WTC11 (cell line): ENCODE results near the gene APRT. TPM values are rescaled to one million over a fixed set of nuclear protein-coding genes. Genes with fewer than 3 reads are reported as not detected.
A peak's percentile ranks its signal among the peaks of the same experiment; 100 is the strongest.

Experiments used
- ARID4B ChIP-seq: sonication (generic); formaldehyde crosslinking; IDR thresholded peaks from 2 replicates; pipeline ENCODE4 v1.8.0; 2023; ENCODE audit warnings: missing genetic modification reagents, mild to moderate bottlenecking, borderline replicate concordance
- ELF4 ChIP-seq: sonication (generic); formaldehyde crosslinking; IDR thresholded peaks from 2 replicates; pipeline ENCODE4 v1.8.1; 2022; ENCODE audit warnings: low read depth, mild to moderate bottlenecking, moderate library complexity, missing genetic modification reagents
- EMX1 ChIP-seq: fragments of 250-450 bp; sonication (Bioruptor Pico); IDR thresholded peaks from 2 replicates; pipeline ENCODE4 v1.8.0; 2021; ENCODE audit warnings: mild to moderate bottlenecking
- GABPB1 ChIP-seq: sonication (generic); formaldehyde crosslinking; IDR thresholded peaks from 2 replicates; pipeline ENCODE4 v1.8.1; 2023; ENCODE audit warnings: mild to moderate bottlenecking, missing genetic modification reagents
- HMGA2 ChIP-seq: fragments of 250-450 bp; sonication (Bioruptor Pico); IDR thresholded peaks from 2 replicates; pipeline ENCODE4 v1.4.0; 2021; ENCODE audit warnings: mild to moderate bottlenecking, moderate library complexity
- JUN ChIP-seq: sonication (generic); formaldehyde crosslinking; IDR thresholded peaks from 2 replicates; pipeline ENCODE4 v1.8.0; 2023; ENCODE audit warnings: mild to moderate bottlenecking, missing genetic modification reagents
- NFE2L1 ChIP-seq: sonication (generic); formaldehyde crosslinking; IDR thresholded peaks from 2 replicates; pipeline ENCODE4 v1.8.1; 2023; ENCODE audit warnings: missing genetic modification reagents
- OVOL2 ChIP-seq: fragments of 250-450 bp; sonication (Bioruptor Pico); IDR thresholded peaks from 2 replicates; pipeline ENCODE4 v1.9.0; 2021; ENCODE audit warnings: mild to moderate bottlenecking, borderline replicate concordance
- SP1 ChIP-seq: sonication (generic); formaldehyde crosslinking; conservative IDR thresholded peaks from 2 replicates; pipeline ENCODE4 v1.8.1; 2022; ENCODE audit warnings: missing genetic modification reagents
- USF2 ChIP-seq: sonication (generic); formaldehyde crosslinking; IDR thresholded peaks from 2 replicates; pipeline ENCODE4 v1.8.1; 2023; ENCODE audit warnings: mild to moderate bottlenecking, missing genetic modification reagents, moderate library complexity
- ZBTB43 ChIP-seq: sonication (generic); formaldehyde crosslinking; IDR thresholded peaks from 2 replicates; pipeline ENCODE4 v1.8.1; 2023; ENCODE audit warnings: mild to moderate bottlenecking, missing genetic modification reagents
- ZNF423 ChIP-seq: fragments of 250-450 bp; sonication (Bioruptor Pico); IDR thresholded peaks from 2 replicates; pipeline ENCODE4 v2.1.2; 2022; ENCODE audit warnings: mild to moderate bottlenecking, moderate library complexity
- total RNA-seq: library from RNA; stranded (reverse); gene quantifications from 3 replicates; pipeline ENCODE4 v1.2.3, GENCODE V29; 2021
- TF ChIP-seq, protein P1 (sequence below): sonication (generic); formaldehyde crosslinking; IDR thresholded peaks from 2 replicates; pipeline ENCODE4 v1.8.0; 2022; ENCODE audit warnings: mild to moderate bottlenecking, missing genetic modification reagents
- TF ChIP-seq, protein P2 (sequence below): fragments of 250-450 bp; sonication (Bioruptor Pico); IDR thresholded peaks from 2 replicates; pipeline ENCODE4 v1.9.0; 2021; ENCODE audit warnings: mild to moderate bottlenecking, borderline replicate concordance
- TF ChIP-seq, protein P3 (sequence below): sonication (generic); formaldehyde crosslinking; conservative IDR thresholded peaks from 2 replicates; pipeline ENCODE4 v1.8.1; 2023; ENCODE audit warnings: mild to moderate bottlenecking, low read depth, missing genetic modification reagents, moderate library complexity
- TF ChIP-seq, protein P4 (sequence below): sonication (generic); formaldehyde crosslinking; IDR thresholded peaks from 2 replicates; pipeline ENCODE4 v1.8.1; 2023; ENCODE audit warnings: mild to moderate bottlenecking, missing genetic modification reagents, borderline replicate concordance

The APRT gene
- total RNA-seq, 1 experiment from 2014 or later, result 288 TPM

DNA sequence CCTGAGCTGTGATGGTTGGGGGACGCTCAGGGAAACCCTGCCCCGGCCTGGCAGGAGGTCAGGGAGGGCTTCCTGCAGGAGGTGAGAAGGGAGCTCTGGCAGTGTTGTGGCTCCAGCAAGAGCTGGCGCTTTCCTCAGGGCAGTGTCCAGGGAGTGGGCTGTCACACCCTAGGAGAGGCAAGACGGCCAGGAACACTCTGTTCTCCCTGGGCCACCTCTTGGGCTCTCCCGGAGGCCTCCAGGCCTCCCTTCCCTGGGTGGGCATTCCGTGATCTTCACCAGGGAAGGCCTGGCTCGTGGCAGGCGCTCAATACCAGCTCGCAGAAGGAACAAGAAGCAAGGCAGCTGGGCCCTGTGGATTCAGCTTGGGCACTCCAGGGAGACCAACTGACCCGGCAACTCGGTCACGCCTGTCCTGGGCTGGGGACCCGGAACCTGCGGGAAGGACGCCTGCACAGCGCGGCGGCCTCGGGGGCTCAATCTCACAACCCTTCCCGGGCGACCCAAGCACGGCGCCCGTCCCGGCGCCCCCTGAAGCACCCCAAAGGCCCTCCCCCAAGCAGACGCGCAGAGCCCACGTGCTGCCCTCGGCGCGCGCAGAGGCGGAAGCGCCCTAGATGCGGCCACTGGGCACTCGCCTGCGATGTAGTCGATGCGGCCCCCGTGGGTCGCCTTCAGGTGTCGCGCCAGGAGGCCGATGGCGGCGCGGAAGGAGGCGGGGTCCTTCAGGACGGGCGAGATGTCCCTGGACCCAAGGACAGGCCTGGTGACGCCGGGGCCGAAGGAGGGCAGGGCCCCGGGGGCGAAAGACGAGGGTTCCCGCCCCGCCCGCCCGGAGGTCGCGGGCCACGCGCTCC is 588 bp downstream of the APRT start (continued):
- TF ChIP-seq, protein P1, sequence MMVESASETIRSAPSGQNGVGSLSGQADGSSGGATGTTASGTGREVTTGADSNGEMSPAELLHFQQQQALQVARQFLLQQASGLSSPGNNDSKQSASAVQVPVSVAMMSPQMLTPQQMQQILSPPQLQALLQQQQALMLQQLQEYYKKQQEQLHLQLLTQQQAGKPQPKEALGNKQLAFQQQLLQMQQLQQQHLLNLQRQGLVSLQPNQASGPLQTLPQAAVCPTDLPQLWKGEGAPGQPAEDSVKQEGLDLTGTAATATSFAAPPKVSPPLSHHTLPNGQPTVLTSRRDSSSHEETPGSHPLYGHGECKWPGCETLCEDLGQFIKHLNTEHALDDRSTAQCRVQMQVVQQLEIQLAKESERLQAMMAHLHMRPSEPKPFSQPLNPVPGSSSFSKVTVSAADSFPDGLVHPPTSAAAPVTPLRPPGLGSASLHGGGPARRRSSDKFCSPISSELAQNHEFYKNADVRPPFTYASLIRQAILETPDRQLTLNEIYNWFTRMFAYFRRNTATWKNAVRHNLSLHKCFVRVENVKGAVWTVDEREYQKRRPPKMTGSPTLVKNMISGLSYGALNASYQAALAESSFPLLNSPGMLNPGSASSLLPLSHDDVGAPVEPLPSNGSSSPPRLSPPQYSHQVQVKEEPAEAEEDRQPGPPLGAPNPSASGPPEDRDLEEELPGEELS (CRISPR knock-in tag), result no peak
- TF ChIP-seq, protein P2, sequence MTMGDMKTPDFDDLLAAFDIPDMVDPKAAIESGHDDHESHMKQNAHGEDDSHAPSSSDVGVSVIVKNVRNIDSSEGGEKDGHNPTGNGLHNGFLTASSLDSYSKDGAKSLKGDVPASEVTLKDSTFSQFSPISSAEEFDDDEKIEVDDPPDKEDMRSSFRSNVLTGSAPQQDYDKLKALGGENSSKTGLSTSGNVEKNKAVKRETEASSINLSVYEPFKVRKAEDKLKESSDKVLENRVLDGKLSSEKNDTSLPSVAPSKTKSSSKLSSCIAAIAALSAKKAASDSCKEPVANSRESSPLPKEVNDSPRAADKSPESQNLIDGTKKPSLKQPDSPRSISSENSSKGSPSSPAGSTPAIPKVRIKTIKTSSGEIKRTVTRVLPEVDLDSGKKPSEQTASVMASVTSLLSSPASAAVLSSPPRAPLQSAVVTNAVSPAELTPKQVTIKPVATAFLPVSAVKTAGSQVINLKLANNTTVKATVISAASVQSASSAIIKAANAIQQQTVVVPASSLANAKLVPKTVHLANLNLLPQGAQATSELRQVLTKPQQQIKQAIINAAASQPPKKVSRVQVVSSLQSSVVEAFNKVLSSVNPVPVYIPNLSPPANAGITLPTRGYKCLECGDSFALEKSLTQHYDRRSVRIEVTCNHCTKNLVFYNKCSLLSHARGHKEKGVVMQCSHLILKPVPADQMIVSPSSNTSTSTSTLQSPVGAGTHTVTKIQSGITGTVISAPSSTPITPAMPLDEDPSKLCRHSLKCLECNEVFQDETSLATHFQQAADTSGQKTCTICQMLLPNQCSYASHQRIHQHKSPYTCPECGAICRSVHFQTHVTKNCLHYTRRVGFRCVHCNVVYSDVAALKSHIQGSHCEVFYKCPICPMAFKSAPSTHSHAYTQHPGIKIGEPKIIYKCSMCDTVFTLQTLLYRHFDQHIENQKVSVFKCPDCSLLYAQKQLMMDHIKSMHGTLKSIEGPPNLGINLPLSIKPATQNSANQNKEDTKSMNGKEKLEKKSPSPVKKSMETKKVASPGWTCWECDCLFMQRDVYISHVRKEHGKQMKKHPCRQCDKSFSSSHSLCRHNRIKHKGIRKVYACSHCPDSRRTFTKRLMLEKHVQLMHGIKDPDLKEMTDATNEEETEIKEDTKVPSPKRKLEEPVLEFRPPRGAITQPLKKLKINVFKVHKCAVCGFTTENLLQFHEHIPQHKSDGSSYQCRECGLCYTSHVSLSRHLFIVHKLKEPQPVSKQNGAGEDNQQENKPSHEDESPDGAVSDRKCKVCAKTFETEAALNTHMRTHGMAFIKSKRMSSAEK (CRISPR knock-in tag), result no peak
- peak; percentile 87; the same call in 1 of the 2 replicates for TF ChIP-seq JUN (CRISPR knock-in tag)
- TF ChIP-seq, protein P3, sequence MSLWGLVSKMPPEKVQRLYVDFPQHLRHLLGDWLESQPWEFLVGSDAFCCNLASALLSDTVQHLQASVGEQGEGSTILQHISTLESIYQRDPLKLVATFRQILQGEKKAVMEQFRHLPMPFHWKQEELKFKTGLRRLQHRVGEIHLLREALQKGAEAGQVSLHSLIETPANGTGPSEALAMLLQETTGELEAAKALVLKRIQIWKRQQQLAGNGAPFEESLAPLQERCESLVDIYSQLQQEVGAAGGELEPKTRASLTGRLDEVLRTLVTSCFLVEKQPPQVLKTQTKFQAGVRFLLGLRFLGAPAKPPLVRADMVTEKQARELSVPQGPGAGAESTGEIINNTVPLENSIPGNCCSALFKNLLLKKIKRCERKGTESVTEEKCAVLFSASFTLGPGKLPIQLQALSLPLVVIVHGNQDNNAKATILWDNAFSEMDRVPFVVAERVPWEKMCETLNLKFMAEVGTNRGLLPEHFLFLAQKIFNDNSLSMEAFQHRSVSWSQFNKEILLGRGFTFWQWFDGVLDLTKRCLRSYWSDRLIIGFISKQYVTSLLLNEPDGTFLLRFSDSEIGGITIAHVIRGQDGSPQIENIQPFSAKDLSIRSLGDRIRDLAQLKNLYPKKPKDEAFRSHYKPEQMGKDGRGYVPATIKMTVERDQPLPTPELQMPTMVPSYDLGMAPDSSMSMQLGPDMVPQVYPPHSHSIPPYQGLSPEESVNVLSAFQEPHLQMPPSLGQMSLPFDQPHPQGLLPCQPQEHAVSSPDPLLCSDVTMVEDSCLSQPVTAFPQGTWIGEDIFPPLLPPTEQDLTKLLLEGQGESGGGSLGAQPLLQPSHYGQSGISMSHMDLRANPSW (CRISPR knock-in tag), result no peak
- no peak for TF ChIP-seq OVOL2 (CRISPR knock-in tag)
- no peak for TF ChIP-seq SP1 (CRISPR knock-in tag)
- 0 out of 2 replicates have a peak, but pooled peaks have one; percentile 28 for TF ChIP-seq ARID4B
- no peak for TF ChIP-seq ELF4 (CRISPR knock-in tag)
- TF ChIP-seq ZNF423 (CRISPR knock-in tag), result no peak
- TF ChIP-seq NFE2L1 (CRISPR knock-in tag), result no peak
- TF ChIP-seq ZBTB43 (CRISPR knock-in tag), result peak; percentile 21; the same call in 1 of the 2 replicates
- TF ChIP-seq, protein P4, sequence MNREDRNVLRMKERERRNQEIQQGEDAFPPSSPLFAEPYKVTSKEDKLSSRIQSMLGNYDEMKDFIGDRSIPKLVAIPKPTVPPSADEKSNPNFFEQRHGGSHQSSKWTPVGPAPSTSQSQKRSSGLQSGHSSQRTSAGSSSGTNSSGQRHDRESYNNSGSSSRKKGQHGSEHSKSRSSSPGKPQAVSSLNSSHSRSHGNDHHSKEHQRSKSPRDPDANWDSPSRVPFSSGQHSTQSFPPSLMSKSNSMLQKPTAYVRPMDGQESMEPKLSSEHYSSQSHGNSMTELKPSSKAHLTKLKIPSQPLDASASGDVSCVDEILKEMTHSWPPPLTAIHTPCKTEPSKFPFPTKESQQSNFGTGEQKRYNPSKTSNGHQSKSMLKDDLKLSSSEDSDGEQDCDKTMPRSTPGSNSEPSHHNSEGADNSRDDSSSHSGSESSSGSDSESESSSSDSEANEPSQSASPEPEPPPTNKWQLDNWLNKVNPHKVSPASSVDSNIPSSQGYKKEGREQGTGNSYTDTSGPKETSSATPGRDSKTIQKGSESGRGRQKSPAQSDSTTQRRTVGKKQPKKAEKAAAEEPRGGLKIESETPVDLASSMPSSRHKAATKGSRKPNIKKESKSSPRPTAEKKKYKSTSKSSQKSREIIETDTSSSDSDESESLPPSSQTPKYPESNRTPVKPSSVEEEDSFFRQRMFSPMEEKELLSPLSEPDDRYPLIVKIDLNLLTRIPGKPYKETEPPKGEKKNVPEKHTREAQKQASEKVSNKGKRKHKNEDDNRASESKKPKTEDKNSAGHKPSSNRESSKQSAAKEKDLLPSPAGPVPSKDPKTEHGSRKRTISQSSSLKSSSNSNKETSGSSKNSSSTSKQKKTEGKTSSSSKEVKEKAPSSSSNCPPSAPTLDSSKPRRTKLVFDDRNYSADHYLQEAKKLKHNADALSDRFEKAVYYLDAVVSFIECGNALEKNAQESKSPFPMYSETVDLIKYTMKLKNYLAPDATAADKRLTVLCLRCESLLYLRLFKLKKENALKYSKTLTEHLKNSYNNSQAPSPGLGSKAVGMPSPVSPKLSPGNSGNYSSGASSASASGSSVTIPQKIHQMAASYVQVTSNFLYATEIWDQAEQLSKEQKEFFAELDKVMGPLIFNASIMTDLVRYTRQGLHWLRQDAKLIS (CRISPR knock-in tag), result no peak
- peak; percentile 84 for TF ChIP-seq USF2 (CRISPR knock-in tag)
- TF ChIP-seq HMGA2, result no peak
- TF ChIP-seq EMX1, result no peak
- no peak; the same call in 1 of the 2 replicates for TF ChIP-seq GABPB1
